GM18870 (cell line): ENCODE data around the gene PCP2.

Experiments used
- ATAC-seq: cut with Tn5 transposase; IDR thresholded peaks from one replicate; pipeline ENCODE4 v1.9.1; 2021; ENCODE audit warnings: moderate library complexity; ENCODE audit not compliant: unreplicated experiment

PCP2 gene

GRCh38 chr19:7602240-7602934 lies 31.1 kb downstream of the PCP2 start:
- no peak for ATAC-seq

GRCh38 chr19:7600721-7601120 lies 32.8 kb downstream of the PCP2 start:
- ATAC-seq, result no peak

- ATAC-seq, result no peak
These were observed 35.3 kb downstream of the PCP2 start for GRCh38 chr19:7598180-7598579.

- no peak for ATAC-seq
These were observed 35.8 kb downstream of the PCP2 start for GRCh38 chr19:7597689-7598088.

- no peak for ATAC-seq
These were observed 37.1 kb downstream of the PCP2 start for GRCh38 chr19:7596211-7596937.

GRCh38 chr19:7595466-7596133 lies 37.9 kb downstream of the PCP2 start, which contains the start of gene CAMSAP3:
CAMSAP3 (plus strand) TSS chr19:7595863; CDS start chr19:7596003, 140 bp downstream.
- no peak for ATAC-seq

GRCh38 chr19:7590256-7590655 lies 43.3 kb downstream of the PCP2 start:
- ATAC-seq, result no peak

- no peak for ATAC-seq
These were observed 43.7 kb downstream of the PCP2 start for GRCh38 chr19:7589822-7590221.

GRCh38 chr19:7582446-7582845 lies 51.1 kb downstream of the PCP2 start:
- no peak for ATAC-seq
